SK-N-SH (cell line): ENCODE data around the gene CDH26. TPM values are rescaled to one million over a fixed set of nuclear protein-coding genes. Genes with fewer than 3 reads are reported as not detected.

ENCODE experiments used
- CTCF ChIA-PET: fragments of 300-600, 350-600 bp; formaldehyde crosslinking; extraction: SDS; loops from one replicate; lab custom pipeline; 2021; lab: Yijun Ruan, JAX
- POLR2A ChIA-PET: fragments of 350-600 bp; sonication (Branson Sonifier 250); formaldehyde crosslinking; extraction: SDS; loops from one replicate; lab custom pipeline; 2020; ENCODE audit warnings: antibody characterized with exemption, inconsistent platforms; lab: Yijun Ruan, JAX
- DNase-seq: peaks from one replicate; pipeline ENCODE4 v3.0.0; 2012
- H2AFZ ChIP-seq: fragments of 200-600 bp; sonication (generic); 2 replicates; pipeline ENCODE4 v1.8.1; 2016; ENCODE audit warnings: antibody characterized with exemption, mild to moderate bottlenecking, low read depth
- H3F3A ChIP-seq: fragments of 200-600 bp; sonication (generic); replicated peaks from 2 replicates; pipeline ENCODE3; 2016; ENCODE audit warnings: antibody characterized with exemption, mild to moderate bottlenecking; ENCODE audit not compliant: insufficient read depth
- H3K27ac ChIP-seq, 2 experiments: fragments of 200-500 bp in 1 of 2; fragments of 200-600 bp in 1 of 2; sonication (Bioruptor generic) in 1 of 2; sonication (generic), shearing (Covaris generic) in 1 of 2; 2 replicates each; pipeline versions ENCODE4 v1.5.1 to v1.6.1; 2014 to 2016; ENCODE audit warnings: low read depth in 2 of 2, inconsistent platforms in 1 of 2, low read length in 1 of 2, mild to moderate bottlenecking in 1 of 2, mixed read lengths in 1 of 2
- H3K27me3 ChIP-seq: fragments of 200-600 bp; sonication (generic), shearing (Covaris generic); 2 replicates; pipeline ENCODE4 v1.6.1; 2016; ENCODE audit warnings: mixed run types; ENCODE audit not compliant: insufficient read depth
- H3K36me3 ChIP-seq, 2 experiments: fragments of 200-500 bp in 1 of 2; fragments of 200-600 bp in 1 of 2; sonication (Bioruptor generic) in 1 of 2; sonication (generic) in 1 of 2; replicated peaks in 1 of 2; 2 replicates each; pipeline versions ENCODE3 to v1.5.1; 2014 to 2016; ENCODE audit warnings: low read length in 1 of 2, mild to moderate bottlenecking in 1 of 2; ENCODE audit not compliant: insufficient read depth in 2 of 2, control insufficient read depth in 1 of 2
- H3K4me1 ChIP-seq, 2 experiments: fragments of 200-500 bp in 1 of 2; fragments of 200-600 bp in 1 of 2; sonication (Bioruptor generic) in 1 of 2; sonication (generic), shearing (Covaris generic) in 1 of 2; 2 replicates each; pipeline versions ENCODE4 v1.5.1 to v1.6.1; 2014 to 2016; ENCODE audit warnings: low read depth in 1 of 2, low read length in 1 of 2, mixed run types in 1 of 2; ENCODE audit not compliant: insufficient read depth in 2 of 2, control insufficient read depth in 1 of 2
- H3K4me2 ChIP-seq: fragments of 200-600 bp; sonication (generic), shearing (Covaris generic); 2 replicates; pipeline ENCODE4 v1.6.1; 2017; ENCODE audit warnings: mixed run types
- H3K4me3 ChIP-seq, 2 experiments: fragments of 200-500 bp in 1 of 2; fragments of 200-600 bp in 1 of 2; sonication (Bioruptor generic) in 1 of 2; sonication (generic), shearing (Covaris generic) in 1 of 2; 2 replicates each; pipeline versions ENCODE4 v1.5.1 to v1.8.1; 2014 to 2016; ENCODE audit warnings: low read depth in 2 of 2, inconsistent platforms in 1 of 2, low read length in 1 of 2, mild to moderate bottlenecking in 1 of 2, mixed read lengths in 1 of 2, moderate library complexity in 1 of 2
- H3K79me2 ChIP-seq: fragments of 200-600 bp; sonication (generic); 2 replicates; pipeline ENCODE4 v1.8.1; 2017; ENCODE audit warnings: mild to moderate bottlenecking; ENCODE audit not compliant: insufficient read depth
- H3K9ac ChIP-seq: fragments of 200-600 bp; sonication (generic); 2 replicates; pipeline ENCODE4 v1.6.1; 2017; ENCODE audit warnings: mixed run types
- H3K9me2 ChIP-seq: fragments of 200-600 bp; sonication (generic); 2 replicates; pipeline ENCODE4 v1.6.1; 2017; ENCODE audit warnings: mixed run types
- H3K9me3 ChIP-seq: fragments of 200-600 bp; sonication (generic); 2 replicates; pipeline ENCODE4 v1.6.1; 2017; ENCODE audit warnings: mixed run types, mild to moderate bottlenecking, moderate library complexity
- H4K20me1 ChIP-seq: fragments of 200-600 bp; sonication (generic); 2 replicates; pipeline ENCODE4 v1.6.1; 2017; ENCODE audit warnings: mild to moderate bottlenecking, mixed run types; ENCODE audit not compliant: insufficient read depth
- CHD2 ChIP-seq: fragments of 150-350 bp; IDR thresholded peaks from 2 replicates; pipeline ENCODE4 v1.6.1; 2018; ENCODE audit warnings: low read length; ENCODE audit not compliant: partially characterized antibody
- CTCF ChIP-seq: fragments of 200-600 bp; sonication (generic); IDR thresholded peaks from 2 replicates; pipeline ENCODE4 v1.6.1; 2017; ENCODE audit warnings: antibody characterized with exemption, mild to moderate bottlenecking, moderate library complexity
- ELF1 ChIP-seq: IDR thresholded peaks from 2 replicates; pipeline ENCODE4 v1.4.0; 2012
- EZH2phosphoT487 ChIP-seq: fragments of 200-600 bp; sonication (generic); IDR thresholded peaks from 2 replicates; pipeline ENCODE4 v1.6.1; 2017; ENCODE audit warnings: low read depth, mixed run types, mild to moderate bottlenecking, antibody characterized with exemption, moderate library complexity, borderline replicate concordance
- FOXJ3 ChIP-seq: sonication (generic); formaldehyde crosslinking; IDR thresholded peaks from 2 replicates; pipeline ENCODE4 v1.5.1; 2020; ENCODE audit warnings: mild to moderate bottlenecking, missing genetic modification reagents
- GABPA ChIP-seq: IDR thresholded peaks from 2 replicates; pipeline ENCODE4 v1.4.0; 2012; ENCODE audit warnings: low read depth, mild to moderate bottlenecking
- GATA2 ChIP-seq: sonication (generic); formaldehyde crosslinking; IDR thresholded peaks from 2 replicates; pipeline ENCODE4 v1.5.0; 2020; ENCODE audit warnings: mild to moderate bottlenecking, missing genetic modification reagents
- MXI1 ChIP-seq: IDR thresholded peaks from 2 replicates; pipeline ENCODE4 v1.6.1; 2012; ENCODE audit warnings: mild to moderate bottlenecking, low read depth, low read length, improper control_type of control experiment
- NFIC ChIP-seq: IDR thresholded peaks from 2 replicates; pipeline ENCODE4 v1.4.0; 2012; ENCODE audit warnings: borderline replicate concordance
- NRF1 ChIP-seq: IDR thresholded peaks from 2 replicates; pipeline ENCODE4 v1.6.1; 2012; ENCODE audit warnings: low read depth, mild to moderate bottlenecking, low read length
- RXRA ChIP-seq: IDR thresholded peaks from 2 replicates; pipeline ENCODE4 v1.4.0; 2012; ENCODE audit warnings: low read depth, mild to moderate bottlenecking, borderline replicate concordance
- SIN3A ChIP-seq: IDR thresholded peaks from 2 replicates; pipeline ENCODE4 v1.6.1; 2012; ENCODE audit warnings: low read depth, mild to moderate bottlenecking, low read length, moderate library complexity, borderline replicate concordance
- SMC3 ChIP-seq: IDR thresholded peaks from 2 replicates; pipeline ENCODE4 v1.6.1; 2012; ENCODE audit warnings: low read depth, low read length, improper control_type of control experiment
- TCF12 ChIP-seq: IDR thresholded peaks from 2 replicates; pipeline ENCODE4 v1.4.0; 2012
- USF2 ChIP-seq: fragments of 150-350 bp; IDR thresholded peaks from 2 replicates; pipeline ENCODE4 v1.6.1; 2017; ENCODE audit warnings: antibody characterized with exemption, low read length, low read depth, borderline replicate concordance
- YY1 ChIP-seq: IDR thresholded peaks from 2 replicates; pipeline ENCODE4 v1.4.0; 2012; ENCODE audit warnings: low read depth, mild to moderate bottlenecking
- WGBS: methylation state at CpG from one replicate; pipeline ENCODE4 v1.1.6; 2017; ENCODE audit warnings: low lambda C conversion rate; 5-methylcytosine and 5-hydroxymethylcytosine counted together
- polyA plus RNA-seq, 3 experiments: library from polyadenylated mRNA; depleted of rRNA; stranded (reverse); fragments of >200 nt; gene quantifications; 2 replicates each; pipeline ENCODE4 v1.2.3, GENCODE V29; 2012
- TF ChIP-seq, protein P1 (sequence below): IDR thresholded peaks from 2 replicates; pipeline ENCODE4 v1.4.0; 2012; ENCODE audit warnings: low read depth, borderline replicate concordance
- TF ChIP-seq, protein P2 (sequence below): fragments of 150-350 bp; IDR thresholded peaks from 2 replicates; pipeline ENCODE4 v1.6.1; 2016; ENCODE audit warnings: mild to moderate bottlenecking, low read depth, low read length
- TF ChIP-seq, protein P3 (sequence below): IDR thresholded peaks from 2 replicates; pipeline ENCODE4; 2012

Gene CDH26
- polyA plus RNA-seq, 1 of the 3 experiments (the other 2 are of a cell fraction): 0.13 TPM

DNA sequence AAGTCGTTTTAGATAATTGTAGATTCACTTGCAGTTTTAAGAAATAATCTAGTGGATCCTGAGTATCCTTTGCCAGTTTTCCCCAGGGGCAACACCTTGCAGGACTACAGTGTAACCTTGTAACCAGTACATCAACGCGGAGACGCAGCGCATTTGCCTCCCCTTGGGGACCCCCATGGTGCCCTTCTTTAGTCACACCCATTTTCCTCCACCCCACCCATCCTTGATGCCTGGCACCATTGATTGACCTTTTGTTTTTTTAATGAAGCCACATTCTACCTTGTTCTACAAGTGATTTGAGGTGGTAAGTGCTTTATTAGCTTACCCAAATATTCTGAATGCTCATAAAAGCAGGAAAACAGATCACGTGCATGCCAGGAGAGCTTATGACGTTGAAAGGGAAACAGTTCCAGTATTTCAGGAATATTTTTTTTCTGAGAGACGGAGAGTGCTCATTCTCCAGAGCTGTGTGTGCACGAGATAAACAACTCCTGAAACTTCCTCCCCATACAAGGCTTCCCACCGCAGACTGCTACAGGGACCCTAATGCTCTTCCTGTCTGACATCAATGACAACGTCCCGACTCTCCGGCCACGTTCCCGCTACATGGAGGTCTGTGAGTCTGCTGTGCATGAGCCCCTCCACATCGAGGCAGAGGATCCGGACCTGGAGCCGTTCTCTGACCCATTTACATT, 35.7 kb downstream of the CDH26 start:
- Histone ChIP-seq H3F3A (no peaks in the 10 kb centered on the region), H3K9me3 (no peaks in the 10 kb centered on the region), H4K20me1 (no peaks in the 10 kb centered on the region), H3K9me2 (no peaks in the 10 kb centered on the region), H3K9ac (no peak overlapping the region), H3K4me2 (no peak overlapping the region), H3K27ac (no peak overlapping the region), H2AFZ (no peak overlapping the region), H3K4me1 (no peaks in the 10 kb centered on the region), H3K27me3 (no peaks in the 10 kb centered on the region), H3K79me2 (no peaks in the 10 kb centered on the region), H3K36me3 (no peaks in the 10 kb centered on the region), H3K4me3 (no peak overlapping the region)
- no peak for DNase-seq
- no peak for TF ChIP-seq CHD2
- TF ChIP-seq, protein P1, sequence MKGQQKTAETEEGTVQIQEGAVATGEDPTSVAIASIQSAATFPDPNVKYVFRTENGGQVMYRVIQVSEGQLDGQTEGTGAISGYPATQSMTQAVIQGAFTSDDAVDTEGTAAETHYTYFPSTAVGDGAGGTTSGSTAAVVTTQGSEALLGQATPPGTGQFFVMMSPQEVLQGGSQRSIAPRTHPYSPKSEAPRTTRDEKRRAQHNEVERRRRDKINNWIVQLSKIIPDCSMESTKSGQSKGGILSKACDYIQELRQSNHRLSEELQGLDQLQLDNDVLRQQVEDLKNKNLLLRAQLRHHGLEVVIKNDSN: no peak
- 65% methylated on average over 17 of the region's 18 CpGs for WGBS
- POLR2A ChIA-PET: no interaction called here
- CTCF ChIA-PET: interaction anchor here (1.4 to 1.6 kb wide), 3 partner anchors 13 to 217 kb away, joined by 3 read pairs; no protein-coding TSS in a partner anchor

DNA sequence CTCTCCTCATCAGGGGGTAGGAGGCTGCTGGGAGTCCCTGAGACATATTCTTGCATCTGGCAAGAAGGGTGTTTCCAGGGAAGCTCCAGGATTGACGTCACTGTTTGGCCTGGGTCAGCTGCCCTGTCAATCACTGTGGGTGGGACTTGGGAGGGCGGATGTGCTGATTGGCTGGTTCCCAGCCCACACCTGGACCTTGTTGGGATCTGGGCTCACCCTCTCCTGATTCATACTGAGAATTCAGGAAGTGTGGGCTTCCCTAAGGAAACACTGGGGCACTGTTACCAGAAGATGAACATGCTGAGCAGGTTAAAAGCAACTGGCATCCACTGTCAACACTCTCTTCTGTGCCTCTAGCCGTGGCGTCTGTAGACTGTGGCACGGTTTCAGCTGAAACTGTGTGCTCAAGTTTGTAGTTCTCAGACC, 36.5 kb downstream of the CDH26 start:
- ChIA-PET CTCF (interaction anchor here (1.4 kb wide), 1 partner anchor 63 kb away, joined by 3 read pairs; no protein-coding TSS in a partner anchor), POLR2A (no interaction called here)
- Histone ChIP-seq H2AFZ (no peak overlapping the region), H3K79me2 (no peaks in the 10 kb centered on the region), H3K27ac (no peak overlapping the region), H4K20me1 (no peaks in the 10 kb centered on the region), H3K4me1 (no peaks in the 10 kb centered on the region), H3K9me2 (no peaks in the 10 kb centered on the region), H3K4me2 (no peak overlapping the region), H3K27me3 (no peaks in the 10 kb centered on the region), H3K36me3 (no peaks in the 10 kb centered on the region), H3K9ac (no peak overlapping the region), H3F3A (no peaks in the 10 kb centered on the region), H3K4me3 (no peak overlapping the region)
- DNase-seq: no peak
- 49% methylated on average over 5 of the region's 5 CpGs for WGBS
- TF ChIP-seq NFIC: no peak
- TF ChIP-seq ELF1: no peak
- no peak for TF ChIP-seq EZH2phosphoT487
- TF ChIP-seq SIN3A: no peak
- no peak for TF ChIP-seq GATA2 (CRISPR knock-in tag)
- no peak for TF ChIP-seq USF2
- TF ChIP-seq, protein P2, sequence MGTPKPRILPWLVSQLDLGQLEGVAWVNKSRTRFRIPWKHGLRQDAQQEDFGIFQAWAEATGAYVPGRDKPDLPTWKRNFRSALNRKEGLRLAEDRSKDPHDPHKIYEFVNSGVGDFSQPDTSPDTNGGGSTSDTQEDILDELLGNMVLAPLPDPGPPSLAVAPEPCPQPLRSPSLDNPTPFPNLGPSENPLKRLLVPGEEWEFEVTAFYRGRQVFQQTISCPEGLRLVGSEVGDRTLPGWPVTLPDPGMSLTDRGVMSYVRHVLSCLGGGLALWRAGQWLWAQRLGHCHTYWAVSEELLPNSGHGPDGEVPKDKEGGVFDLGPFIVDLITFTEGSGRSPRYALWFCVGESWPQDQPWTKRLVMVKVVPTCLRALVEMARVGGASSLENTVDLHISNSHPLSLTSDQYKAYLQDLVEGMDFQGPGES: no peak
- TF ChIP-seq MXI1: no peak
- TF ChIP-seq NRF1: no peak
- no peak for TF ChIP-seq CHD2
- TF ChIP-seq YY1: no peak
- TF ChIP-seq, protein P3, sequence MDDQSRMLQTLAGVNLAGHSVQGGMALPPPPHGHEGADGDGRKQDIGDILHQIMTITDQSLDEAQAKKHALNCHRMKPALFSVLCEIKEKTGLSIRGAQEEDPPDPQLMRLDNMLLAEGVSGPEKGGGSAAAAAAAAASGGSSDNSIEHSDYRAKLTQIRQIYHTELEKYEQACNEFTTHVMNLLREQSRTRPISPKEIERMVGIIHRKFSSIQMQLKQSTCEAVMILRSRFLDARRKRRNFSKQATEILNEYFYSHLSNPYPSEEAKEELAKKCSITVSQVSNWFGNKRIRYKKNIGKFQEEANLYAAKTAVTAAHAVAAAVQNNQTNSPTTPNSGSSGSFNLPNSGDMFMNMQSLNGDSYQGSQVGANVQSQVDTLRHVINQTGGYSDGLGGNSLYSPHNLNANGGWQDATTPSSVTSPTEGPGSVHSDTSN: no peak
- no peak for TF ChIP-seq RXRA
- TF ChIP-seq GABPA: no peak
- TF ChIP-seq, protein P1: no peak
- no peak for TF ChIP-seq FOXJ3 (CRISPR knock-in tag)
- TF ChIP-seq CTCF: no peak
- no peak for TF ChIP-seq SMC3
- TF ChIP-seq TCF12: no peak
- TF ChIP-seq, all 33 proteins: peak for 0
- H3K9me3 ChIP-seq: no peaks in the 10 kb centered on the region
